SU-DHL-6 (cell line): ENCODE results near the gene LMOD2.

Experiments
- H2AFZ ChIP-seq: fragments of 200-600 bp; sonication (generic); 2 replicates; pipeline ENCODE4 v1.6.1; 2014; ENCODE audit warnings: low read depth, mild to moderate bottlenecking, moderate library complexity, mixed read lengths, antibody characterized with exemption, low read length; ENCODE audit not compliant: severe bottlenecking
- H3F3A ChIP-seq: fragments of 200-600 bp; shearing (Covaris generic); 2 replicates; pipeline ENCODE4 v1.6.0; 2016; ENCODE audit warnings: antibody characterized with exemption, mild to moderate bottlenecking; ENCODE audit not compliant: insufficient read depth
- H3K27ac ChIP-seq: fragments of 200-600 bp; sonication (generic); 2 replicates; pipeline ENCODE4 v1.5.1; 2016; ENCODE audit warnings: low read depth, mild to moderate bottlenecking, low read length, moderate library complexity, mixed read lengths
- H3K27me3 ChIP-seq: fragments of 200-600 bp; sonication (generic), shearing (Covaris generic); 2 replicates; pipeline ENCODE4 v1.6.0; 2014; ENCODE audit warnings: mild to moderate bottlenecking, low read length
- H3K36me3 ChIP-seq: fragments of 200-600 bp; sonication (generic); 2 replicates; pipeline ENCODE4 v1.6.1; 2014; ENCODE audit warnings: mild to moderate bottlenecking, low read length, mixed read lengths
- H3K4me2 ChIP-seq: fragments of 300-600, 200-600 bp; shearing (Covaris generic), sonication (generic); 2 replicates; pipeline ENCODE4 v1.6.0; 2014; ENCODE audit warnings: low read length, low read depth, mild to moderate bottlenecking; ENCODE audit not compliant: poor library complexity, severe bottlenecking
- H3K4me3 ChIP-seq: fragments of 200-600 bp; sonication (generic); 2 replicates; pipeline ENCODE4 v1.5.1; 2014; ENCODE audit warnings: antibody characterized with exemption, low read length, mild to moderate bottlenecking, mixed read lengths; ENCODE audit not compliant: insufficient read depth, poor library complexity, severe bottlenecking
- H3K79me2 ChIP-seq: fragments of 200-600 bp; sonication (generic); 2 replicates; pipeline ENCODE4 v1.6.1; 2014; ENCODE audit warnings: mild to moderate bottlenecking, low read length, moderate library complexity; ENCODE audit not compliant: insufficient read depth
- H3K9ac ChIP-seq: fragments of 200-600 bp; sonication (generic); 2 replicates; pipeline ENCODE4 v1.7.0; 2014; ENCODE audit warnings: mild to moderate bottlenecking, low read length
- H3K9me2 ChIP-seq: fragments of 200-600 bp; sonication (generic); replicated peaks from 2 replicates; pipeline ENCODE4 v1.6.1; 2014; ENCODE audit warnings: low read length; ENCODE audit not compliant: insufficient read depth
- H3K9me3 ChIP-seq: fragments of 200-600 bp; sonication (generic); 2 replicates; pipeline ENCODE4 v1.6.1; 2014; ENCODE audit warnings: low read length, mixed read lengths; ENCODE audit not compliant: insufficient read depth
- H4K20me1 ChIP-seq: fragments of 200-600 bp; sonication (generic); 2 replicates; pipeline ENCODE4 v1.6.1; 2014; ENCODE audit warnings: low read depth, mild to moderate bottlenecking, antibody characterized with exemption, low read length, moderate library complexity, mixed read lengths
- EZH2phosphoT487 ChIP-seq: fragments of 200-600 bp; sonication (generic), shearing (Covaris generic); conservative IDR thresholded peaks from 2 replicates; pipeline ENCODE4 v1.6.1; 2018; ENCODE audit warnings: mild to moderate bottlenecking, antibody characterized with exemption, low read length, moderate library complexity, mixed read lengths
- TF ChIP-seq, protein P1 (sequence below): fragments of 200-600 bp; sonication (generic); IDR thresholded peaks from one replicate; pipeline ENCODE4 v1.5.1; 2017; ENCODE audit warnings: antibody characterized with exemption, mild to moderate bottlenecking, low read length, moderate library complexity; ENCODE audit not compliant: insufficient read depth, poor library complexity, severe bottlenecking

The LMOD2 gene

GRCh38 chr7:123621707-123622106 lies 34.0 kb upstream of the LMOD2 start:
- no peaks in the 10 kb centered on the region for H3K36me3 ChIP-seq
- H3K27ac ChIP-seq: no peak overlapping the region
- H3F3A ChIP-seq: no peaks in the 10 kb centered on the region
- no peak for TF ChIP-seq EZH2phosphoT487
- TF ChIP-seq, protein P1, sequence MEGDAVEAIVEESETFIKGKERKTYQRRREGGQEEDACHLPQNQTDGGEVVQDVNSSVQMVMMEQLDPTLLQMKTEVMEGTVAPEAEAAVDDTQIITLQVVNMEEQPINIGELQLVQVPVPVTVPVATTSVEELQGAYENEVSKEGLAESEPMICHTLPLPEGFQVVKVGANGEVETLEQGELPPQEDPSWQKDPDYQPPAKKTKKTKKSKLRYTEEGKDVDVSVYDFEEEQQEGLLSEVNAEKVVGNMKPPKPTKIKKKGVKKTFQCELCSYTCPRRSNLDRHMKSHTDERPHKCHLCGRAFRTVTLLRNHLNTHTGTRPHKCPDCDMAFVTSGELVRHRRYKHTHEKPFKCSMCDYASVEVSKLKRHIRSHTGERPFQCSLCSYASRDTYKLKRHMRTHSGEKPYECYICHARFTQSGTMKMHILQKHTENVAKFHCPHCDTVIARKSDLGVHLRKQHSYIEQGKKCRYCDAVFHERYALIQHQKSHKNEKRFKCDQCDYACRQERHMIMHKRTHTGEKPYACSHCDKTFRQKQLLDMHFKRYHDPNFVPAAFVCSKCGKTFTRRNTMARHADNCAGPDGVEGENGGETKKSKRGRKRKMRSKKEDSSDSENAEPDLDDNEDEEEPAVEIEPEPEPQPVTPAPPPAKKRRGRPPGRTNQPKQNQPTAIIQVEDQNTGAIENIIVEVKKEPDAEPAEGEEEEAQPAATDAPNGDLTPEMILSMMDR: no peak
- H3K27me3 ChIP-seq: no peaks in the 10 kb centered on the region
- H3K4me3 ChIP-seq: no peak overlapping the region
- no peaks in the 10 kb centered on the region for H3K9me3 ChIP-seq
- no peaks in the 10 kb centered on the region for H3K79me2 ChIP-seq
- H2AFZ ChIP-seq: no peak overlapping the region
- H3K9me2 ChIP-seq: no peaks in the 10 kb centered on the region
- no peaks in the 10 kb centered on the region for H4K20me1 ChIP-seq
- no peak overlapping the region for H3K4me2 ChIP-seq
- H3K9ac ChIP-seq: no peak overlapping the region

GRCh38 chr7:123622660-123623386 lies 32.8 kb upstream of the LMOD2 start:
- Histone ChIP-seq H2AFZ (no peak overlapping the region), H3K27ac (no peak overlapping the region), H3K9me2 (no peaks in the 10 kb centered on the region), H3K79me2 (no peaks in the 10 kb centered on the region), H3K9me3 (no peaks in the 10 kb centered on the region), H3K9ac (no peak overlapping the region), H4K20me1 (no peaks in the 10 kb centered on the region), H3K4me3 (no peak overlapping the region), H3K27me3 (no peaks in the 10 kb centered on the region), H3K36me3 (no peaks in the 10 kb centered on the region), H3K4me2 (no peak overlapping the region), H3F3A (no peaks in the 10 kb centered on the region)
- no peak for TF ChIP-seq EZH2phosphoT487
- TF ChIP-seq, protein P1: no peak

- TF ChIP-seq, protein P1: peak; percentile 77
- TF ChIP-seq EZH2phosphoT487: no peak
- Histone ChIP-seq H2AFZ (peak overlapping the region; percentile 78), H3K36me3 (no peaks in the 10 kb centered on the region)
Observed at GRCh38 chr7:123624527-123625183, 31.0 kb upstream of the LMOD2 start.

More at GRCh38 chr7:123624527-123625183, 31.0 kb upstream of the LMOD2 start:
- no peak overlapping the region for H3K4me3 ChIP-seq
- no peaks in the 10 kb centered on the region for H3K9me2 ChIP-seq
- H3K27me3 ChIP-seq: no peaks in the 10 kb centered on the region
- no peaks in the 10 kb centered on the region for H3F3A ChIP-seq
- no peaks in the 10 kb centered on the region for H4K20me1 ChIP-seq
- H3K9ac ChIP-seq: no peak overlapping the region
- H3K9me3 ChIP-seq: no peaks in the 10 kb centered on the region
- no peak overlapping the region for H3K4me2 ChIP-seq
- no peaks in the 10 kb centered on the region for H3K79me2 ChIP-seq
- no peak overlapping the region for H3K27ac ChIP-seq
